Right renal cortex interstitium (tissue), 3 donors: ENCODE data around the gene FZD2. TPM values are rescaled to one million over a fixed set of nuclear protein-coding genes. Genes with fewer than 3 reads are reported as not detected.

Source experiments
- DNase-seq, 3 donors: peaks; one replicate each; pipeline ENCODE4 v3.0.0-alpha.2; 2013; ENCODE audit warnings: low read depth in 3 of 3, low spot score in 2 of 3
- polyA plus RNA-seq, 3 donors: library from polyadenylated mRNA; unstranded; fragments of 120-200 nt; gene quantifications; one replicate each; pipeline ENCODE4 v1.2.1, GENCODE V29; 2013; ENCODE audit not compliant: insufficient read length in 3 of 3

FZD2 gene
- polyA plus RNA-seq, 3 donors = 23.3 to 32.7 (median 26.1) TPM

DNA sequence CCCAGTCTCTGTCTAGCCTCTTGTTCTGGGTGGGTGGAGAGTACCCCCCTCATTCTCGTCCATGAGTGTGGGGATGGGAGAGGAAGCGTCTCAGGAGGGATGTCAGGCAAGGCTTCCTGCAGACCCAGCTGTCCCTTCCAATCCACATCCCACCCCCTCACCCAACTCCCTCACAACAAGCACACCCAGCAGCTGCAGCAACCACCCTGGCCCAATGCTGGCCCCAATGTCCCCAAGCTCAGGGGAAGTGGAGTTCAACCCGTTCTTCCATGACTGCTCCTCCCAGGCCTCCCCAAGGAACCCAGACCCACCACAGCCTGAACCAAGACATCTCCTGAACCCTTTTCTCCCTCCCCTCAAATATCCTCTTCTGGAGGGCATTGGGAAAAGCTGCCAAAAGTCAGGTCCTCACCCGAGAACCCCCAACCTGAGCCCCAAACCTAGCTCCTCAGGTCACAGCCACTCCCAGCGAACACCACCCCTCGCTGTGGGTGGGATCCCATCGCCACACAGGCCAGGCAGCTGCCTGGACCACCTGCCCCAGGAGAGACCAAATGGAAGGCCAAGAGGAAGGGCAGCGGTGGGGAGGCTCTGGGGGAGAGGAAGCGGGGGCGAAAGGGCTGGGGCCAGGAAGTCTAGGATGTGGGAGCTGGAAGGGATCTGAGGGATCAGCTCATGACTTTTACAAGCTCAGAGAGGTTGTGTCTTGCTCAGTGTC lies 47.6 kb downstream of the FZD2 start:
- DNase-seq = no peak

- DNase-seq = no peak
Measured at GRCh38 chr17:44606658-44607057, 49.4 kb downstream of the FZD2 start.

DNA sequence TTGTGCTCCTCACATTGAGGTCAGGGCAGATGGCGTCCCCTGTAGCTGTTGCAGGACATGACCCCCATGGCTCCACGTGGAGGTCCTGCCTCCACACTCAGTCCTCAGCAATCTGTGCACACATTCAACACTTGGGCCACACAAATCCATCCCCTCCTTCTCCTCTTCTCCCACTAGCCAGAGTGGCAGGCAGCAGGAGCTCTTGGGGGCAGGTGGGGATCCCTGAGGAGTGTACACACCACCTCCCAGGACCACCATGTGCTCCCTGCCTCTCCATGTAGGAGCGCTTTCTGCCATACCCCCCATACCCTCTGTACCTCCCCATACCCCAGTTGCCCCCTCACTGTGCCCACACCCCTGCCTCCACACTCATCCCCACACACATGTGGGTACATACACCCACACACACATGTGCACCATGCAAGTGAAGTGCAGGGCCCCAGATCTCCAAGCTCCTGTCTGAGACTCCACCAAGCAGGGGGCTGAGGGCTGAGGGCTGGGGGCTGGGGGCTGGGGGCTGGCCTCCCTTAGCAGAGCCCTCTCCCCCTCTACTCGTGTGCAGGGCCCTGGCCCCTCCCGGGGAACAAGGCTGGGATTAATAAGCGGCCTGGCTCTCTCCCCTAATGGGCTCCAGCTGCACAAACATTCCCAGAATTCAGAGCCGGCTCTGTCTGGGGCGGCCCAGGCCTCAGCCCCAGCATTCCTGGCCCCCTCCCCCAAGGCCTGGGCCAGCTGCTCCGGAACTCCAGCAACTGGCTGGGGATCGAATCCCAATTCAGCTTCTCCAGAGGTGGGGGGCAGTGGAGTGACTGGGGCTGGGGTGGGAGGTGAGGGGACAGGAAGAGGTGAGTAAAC lies 50.8 kb downstream of the FZD2 start:
- peak in 1 of 3 donors; percentile 63 for DNase-seq

- no peak for DNase-seq
Measured at GRCh38 chr17:44608727-44609435, 51.6 kb downstream of the FZD2 start.

GRCh38 chr17:44610331-44610730 lies 53.0 kb downstream of the FZD2 start:
- no peak for DNase-seq

Other genes starting within 250 kb of the FZD2 start
- 1 to 10 TPM; 1.2 to 2.3 (median 1.4) TPM for gene RUNDC3A, start 248.9 kb upstream of the FZD2 start, polyA plus RNA-seq
- gene SLC25A39, start 232.7 kb upstream of the FZD2 start, polyA plus RNA-seq = 10 to 100 TPM; 82.5 to 88.4 (median 85.4) TPM
- 100 to 1,000 TPM; 209 to 258 (median 221) TPM for gene GRN, start 212.2 kb upstream of the FZD2 start, polyA plus RNA-seq
- 10 to 100 TPM; 24.5 to 34.8 (median 27.4) TPM for gene FAM171A2, start 193.6 kb upstream of the FZD2 start, polyA plus RNA-seq
- gene ITGA2B, start 167.8 kb upstream of the FZD2 start, polyA plus RNA-seq = 1 to 10 TPM; 4.7 to 8.7 (median 4.8) TPM
- gene GPATCH8, start 54.1 kb upstream of the FZD2 start, polyA plus RNA-seq = 10 to 100 TPM; 38.3 to 45.8 (median 42.3) TPM
- gene MEIOC, start 99.0 kb downstream of the FZD2 start, polyA plus RNA-seq = 1 to 10 TPM; 2.0 to 2.6 (median 2.1) TPM
- 10 to 100 TPM; 35.6 to 38.5 (median 37.4) TPM for gene CCDC43, start 132.3 kb downstream of the FZD2 start, polyA plus RNA-seq
- gene DBF4B, start 151.2 kb downstream of the FZD2 start, polyA plus RNA-seq = 1 to 10 TPM; 8.3 to 9.3 (median 8.9) TPM
- gene ADAM11, start 201.5 kb downstream of the FZD2 start, polyA plus RNA-seq = 1 to 10 TPM; 1.6 to 2.0 (median 1.7) TPM